Measurements from ENCODE around the gene CALU. TPM values are rescaled to one million over a fixed set of nuclear protein-coding genes. Genes with fewer than 3 reads are reported as not detected.

Gene CALU
- total RNA-seq, 1 donor from 2014 or later: 516 TPM

- TF ChIP-seq, protein P1, sequence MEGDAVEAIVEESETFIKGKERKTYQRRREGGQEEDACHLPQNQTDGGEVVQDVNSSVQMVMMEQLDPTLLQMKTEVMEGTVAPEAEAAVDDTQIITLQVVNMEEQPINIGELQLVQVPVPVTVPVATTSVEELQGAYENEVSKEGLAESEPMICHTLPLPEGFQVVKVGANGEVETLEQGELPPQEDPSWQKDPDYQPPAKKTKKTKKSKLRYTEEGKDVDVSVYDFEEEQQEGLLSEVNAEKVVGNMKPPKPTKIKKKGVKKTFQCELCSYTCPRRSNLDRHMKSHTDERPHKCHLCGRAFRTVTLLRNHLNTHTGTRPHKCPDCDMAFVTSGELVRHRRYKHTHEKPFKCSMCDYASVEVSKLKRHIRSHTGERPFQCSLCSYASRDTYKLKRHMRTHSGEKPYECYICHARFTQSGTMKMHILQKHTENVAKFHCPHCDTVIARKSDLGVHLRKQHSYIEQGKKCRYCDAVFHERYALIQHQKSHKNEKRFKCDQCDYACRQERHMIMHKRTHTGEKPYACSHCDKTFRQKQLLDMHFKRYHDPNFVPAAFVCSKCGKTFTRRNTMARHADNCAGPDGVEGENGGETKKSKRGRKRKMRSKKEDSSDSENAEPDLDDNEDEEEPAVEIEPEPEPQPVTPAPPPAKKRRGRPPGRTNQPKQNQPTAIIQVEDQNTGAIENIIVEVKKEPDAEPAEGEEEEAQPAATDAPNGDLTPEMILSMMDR (IDR thresholded peaks at IDR 0.05): no peak
- H3K27me3 Mint-ChIP-seq (ENCODE audit: unreplicated experiment): peaks cover 13% of the 10 kb centered on the region
- H3K36me3 Mint-ChIP-seq (ENCODE audit: unreplicated experiment): peaks cover 9% of the 10 kb centered on the region
- H3K4me3 Mint-ChIP-seq (ENCODE audit: unreplicated experiment): no peak overlapping the region
- DNase-seq (ENCODE audit: extremely low spot score, unreplicated experiment): no peak
- H3K27ac Mint-ChIP-seq (ENCODE audit: unreplicated experiment): no peak overlapping the region
- peaks cover 17% of the 10 kb centered on the region for H3K9me3 Mint-ChIP-seq (ENCODE audit: unreplicated experiment)
- H3K4me1 Mint-ChIP-seq (ENCODE audit: unreplicated experiment): peaks cover 8% of the 10 kb centered on the region
Measured at GRCh38 chr7:128781851-128782250, 42.7 kb downstream of the CALU start.

- no peaks in the 10 kb centered on the region for H3K4me1 Mint-ChIP-seq (ENCODE audit: unreplicated experiment)
- TF ChIP-seq, protein P1 (IDR thresholded peaks at IDR 0.05): no peak
- no peak overlapping the region for H3K27ac Mint-ChIP-seq (ENCODE audit: unreplicated experiment)
- peaks cover 3% of the 10 kb centered on the region for H3K36me3 Mint-ChIP-seq (ENCODE audit: unreplicated experiment)
- peaks cover 18% of the 10 kb centered on the region for H3K27me3 Mint-ChIP-seq (ENCODE audit: unreplicated experiment)
- H3K9me3 Mint-ChIP-seq (ENCODE audit: unreplicated experiment): peaks cover 5% of the 10 kb centered on the region
- DNase-seq (ENCODE audit: extremely low spot score, unreplicated experiment): no peak
- no peak overlapping the region for H3K4me3 Mint-ChIP-seq (ENCODE audit: unreplicated experiment)
Measured at GRCh38 chr7:128783143-128783861, 44.1 kb downstream of the CALU start.

DNA sequence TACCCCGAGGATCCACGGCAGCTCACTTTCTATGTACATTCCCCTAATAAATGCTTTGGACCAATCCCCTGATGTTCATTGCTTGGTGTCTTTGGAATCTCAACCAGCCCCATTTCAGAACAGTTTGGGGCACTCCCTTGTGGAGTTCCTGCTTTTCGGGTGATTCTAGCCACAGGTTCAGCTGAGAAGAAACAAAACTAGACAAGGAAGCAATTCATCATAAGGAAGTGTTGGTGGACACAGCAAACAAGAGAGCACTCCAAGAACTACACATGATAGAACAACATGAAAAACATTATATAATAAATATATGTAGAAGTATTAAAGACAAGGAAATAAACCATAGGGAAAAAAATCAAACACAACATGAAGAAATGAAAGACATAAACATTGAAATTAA is 46.6 kb downstream of the CALU start:
- H3K36me3 Mint-ChIP-seq (ENCODE audit: unreplicated experiment): peaks cover 3% of the 10 kb centered on the region
- DNase-seq (ENCODE audit: extremely low spot score, unreplicated experiment): no peak
- H3K4me1 Mint-ChIP-seq (ENCODE audit: unreplicated experiment): peaks cover 3% of the 10 kb centered on the region
- peaks cover 31% of the 10 kb centered on the region for H3K27me3 Mint-ChIP-seq (ENCODE audit: unreplicated experiment)
- no peak overlapping the region for H3K27ac Mint-ChIP-seq (ENCODE audit: unreplicated experiment)
- peaks cover 5% of the 10 kb centered on the region for H3K9me3 Mint-ChIP-seq (ENCODE audit: unreplicated experiment)
- TF ChIP-seq, protein P1 (IDR thresholded peaks at IDR 0.05): no peak
- no peak overlapping the region for H3K4me3 Mint-ChIP-seq (ENCODE audit: unreplicated experiment)

GRCh38 chr7:128788446-128789412 is 49.6 kb downstream of the CALU start:
- Mint-ChIP-seq H3K4me1 (ENCODE audit: unreplicated experiment) (peaks cover 9% of the 10 kb centered on the region), H3K27ac (ENCODE audit: unreplicated experiment) (no peak overlapping the region), H3K9me3 (ENCODE audit: unreplicated experiment) (peaks cover 5% of the 10 kb centered on the region), H3K36me3 (ENCODE audit: unreplicated experiment) (peaks cover 3% of the 10 kb centered on the region), H3K27me3 (ENCODE audit: unreplicated experiment) (peaks cover 31% of the 10 kb centered on the region), H3K4me3 (ENCODE audit: unreplicated experiment) (no peak overlapping the region)
- TF ChIP-seq, protein P1 (IDR thresholded peaks at IDR 0.05): no peak
- DNase-seq (ENCODE audit: extremely low spot score, unreplicated experiment): no peak
